ENCODE measurements around the gene KCNQ1.

DNA sequence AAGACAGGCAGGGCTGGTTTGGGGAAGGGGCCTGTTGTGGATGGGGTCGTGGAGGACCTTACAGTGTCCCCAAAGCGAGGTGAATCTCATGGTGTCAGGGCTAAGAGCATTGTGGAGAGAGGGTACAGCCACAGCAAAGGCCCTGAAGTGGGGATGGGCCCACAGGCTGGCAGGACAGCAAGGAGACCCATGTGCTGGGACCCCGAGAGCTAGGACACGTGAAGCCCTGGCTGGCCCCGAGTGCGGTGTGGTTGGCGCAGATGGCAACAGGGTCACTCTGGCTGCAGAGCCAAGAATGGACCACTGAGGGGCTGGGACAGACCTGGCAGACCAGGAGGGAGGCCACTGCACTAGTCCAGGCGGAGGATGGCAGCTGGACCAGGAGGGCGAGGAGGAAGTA lies 285.0 kb downstream of the KCNQ1 start:
- TF ChIP-seq TCF12 (IDR thresholded peaks at IDR 0.05) (no peak), EZH2phosphoT487 (IDR thresholded peaks at IDR 0.05; ENCODE audit: borderline replicate concordance, low read depth) (no peak), POLR2AphosphoS5 (IDR thresholded peaks at IDR 0.05; ENCODE audit: low read depth, low read length) (no peak)
- TF ChIP-seq, protein P1, sequence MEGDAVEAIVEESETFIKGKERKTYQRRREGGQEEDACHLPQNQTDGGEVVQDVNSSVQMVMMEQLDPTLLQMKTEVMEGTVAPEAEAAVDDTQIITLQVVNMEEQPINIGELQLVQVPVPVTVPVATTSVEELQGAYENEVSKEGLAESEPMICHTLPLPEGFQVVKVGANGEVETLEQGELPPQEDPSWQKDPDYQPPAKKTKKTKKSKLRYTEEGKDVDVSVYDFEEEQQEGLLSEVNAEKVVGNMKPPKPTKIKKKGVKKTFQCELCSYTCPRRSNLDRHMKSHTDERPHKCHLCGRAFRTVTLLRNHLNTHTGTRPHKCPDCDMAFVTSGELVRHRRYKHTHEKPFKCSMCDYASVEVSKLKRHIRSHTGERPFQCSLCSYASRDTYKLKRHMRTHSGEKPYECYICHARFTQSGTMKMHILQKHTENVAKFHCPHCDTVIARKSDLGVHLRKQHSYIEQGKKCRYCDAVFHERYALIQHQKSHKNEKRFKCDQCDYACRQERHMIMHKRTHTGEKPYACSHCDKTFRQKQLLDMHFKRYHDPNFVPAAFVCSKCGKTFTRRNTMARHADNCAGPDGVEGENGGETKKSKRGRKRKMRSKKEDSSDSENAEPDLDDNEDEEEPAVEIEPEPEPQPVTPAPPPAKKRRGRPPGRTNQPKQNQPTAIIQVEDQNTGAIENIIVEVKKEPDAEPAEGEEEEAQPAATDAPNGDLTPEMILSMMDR (IDR thresholded peaks at IDR 0.05), result no peak

Measured in SK-N-SH (cell line).